GM19099 (cell line): ENCODE results near the gene TUBGCP3.

Experiments
- POLR2A ChIP-seq: IDR thresholded peaks from 3 replicates; pipeline ENCODE4 v1.6.1; 2011; ENCODE audit warnings: low read depth; ENCODE audit not compliant: insufficient read length; ENCODE audit errors: extremely low read depth

Gene TUBGCP3

GRCh38 chr13:112435973-112436372 lies 152.0 kb downstream of the TUBGCP3 start:
- no peak for TF ChIP-seq POLR2A
